ENCODE measurements around the gene GJE1.
"Not testable (repeated sequence)": the region's sequence is repeated elsewhere in the genome, so short reads cannot be mapped to it uniquely, and the experiment has no call there.

The GJE1 gene

DNA sequence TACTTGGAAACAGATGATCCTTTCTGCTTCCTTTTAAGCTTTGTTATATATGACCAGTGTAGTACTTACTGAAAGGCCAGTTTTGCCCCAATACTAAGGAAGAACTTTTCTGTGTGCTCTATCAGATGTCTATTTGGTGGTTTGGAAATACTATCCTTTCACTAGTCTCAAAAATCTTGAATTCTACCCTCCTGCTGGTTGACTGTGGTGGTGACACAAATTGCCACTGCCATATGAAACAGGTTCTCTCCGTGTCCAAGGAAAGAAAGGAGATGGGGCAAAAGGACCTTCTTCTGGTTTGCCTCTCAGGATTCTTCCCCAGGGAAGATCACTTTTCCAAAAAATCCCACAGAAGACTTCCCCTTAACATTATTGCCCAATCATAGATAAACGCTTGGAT is 6.2 kb downstream of the GJE1 start:
- H3K9me3 ChIP-seq (ENCODE audit: insufficient read depth, low read depth, low read length): no peaks in the 10 kb centered on the region
- no peak overlapping the region for H2AFZ ChIP-seq (ENCODE audit: low read length)
- no peak overlapping the region for H3K4me2 ChIP-seq (ENCODE audit: low read depth, low read length, poor library complexity, severe bottlenecking)
- no peak overlapping the region for H3K9ac ChIP-seq (ENCODE audit: low read depth, low read length, poor library complexity, severe bottlenecking)
- no peak overlapping the region for H3K4me3 ChIP-seq (ENCODE audit: low read length, poor library complexity, severe bottlenecking)
- peaks cover 18% of the 10 kb centered on the region for H3K27me3 ChIP-seq (ENCODE audit: insufficient read depth, low read length, poor library complexity, severe bottlenecking)
- TF ChIP-seq, protein P1, sequence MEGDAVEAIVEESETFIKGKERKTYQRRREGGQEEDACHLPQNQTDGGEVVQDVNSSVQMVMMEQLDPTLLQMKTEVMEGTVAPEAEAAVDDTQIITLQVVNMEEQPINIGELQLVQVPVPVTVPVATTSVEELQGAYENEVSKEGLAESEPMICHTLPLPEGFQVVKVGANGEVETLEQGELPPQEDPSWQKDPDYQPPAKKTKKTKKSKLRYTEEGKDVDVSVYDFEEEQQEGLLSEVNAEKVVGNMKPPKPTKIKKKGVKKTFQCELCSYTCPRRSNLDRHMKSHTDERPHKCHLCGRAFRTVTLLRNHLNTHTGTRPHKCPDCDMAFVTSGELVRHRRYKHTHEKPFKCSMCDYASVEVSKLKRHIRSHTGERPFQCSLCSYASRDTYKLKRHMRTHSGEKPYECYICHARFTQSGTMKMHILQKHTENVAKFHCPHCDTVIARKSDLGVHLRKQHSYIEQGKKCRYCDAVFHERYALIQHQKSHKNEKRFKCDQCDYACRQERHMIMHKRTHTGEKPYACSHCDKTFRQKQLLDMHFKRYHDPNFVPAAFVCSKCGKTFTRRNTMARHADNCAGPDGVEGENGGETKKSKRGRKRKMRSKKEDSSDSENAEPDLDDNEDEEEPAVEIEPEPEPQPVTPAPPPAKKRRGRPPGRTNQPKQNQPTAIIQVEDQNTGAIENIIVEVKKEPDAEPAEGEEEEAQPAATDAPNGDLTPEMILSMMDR (conservative IDR thresholded peaks at IDR 0.05; ENCODE audit: low read length): no peak
- TF ChIP-seq EZH2phosphoT487 (IDR thresholded peaks at IDR 0.05; ENCODE audit: borderline replicate concordance): no peak
- no peaks in the 10 kb centered on the region for H3K9me2 ChIP-seq (replicated peaks; ENCODE audit: low read depth, low read length)
- no peaks in the 10 kb centered on the region for H3F3A ChIP-seq (ENCODE audit: low read depth)
- H3K4me1 ChIP-seq (ENCODE audit: insufficient read depth, low read length, poor library complexity, severe bottlenecking): no peaks in the 10 kb centered on the region
- H3K79me2 ChIP-seq (ENCODE audit: insufficient read depth, low read length): no peaks in the 10 kb centered on the region
- no peaks in the 10 kb centered on the region for H3K36me3 ChIP-seq (ENCODE audit: insufficient read depth, low read length)
- H4K20me1 ChIP-seq (ENCODE audit: insufficient read depth, low read length, poor library complexity, severe bottlenecking): no peaks in the 10 kb centered on the region

DNA sequence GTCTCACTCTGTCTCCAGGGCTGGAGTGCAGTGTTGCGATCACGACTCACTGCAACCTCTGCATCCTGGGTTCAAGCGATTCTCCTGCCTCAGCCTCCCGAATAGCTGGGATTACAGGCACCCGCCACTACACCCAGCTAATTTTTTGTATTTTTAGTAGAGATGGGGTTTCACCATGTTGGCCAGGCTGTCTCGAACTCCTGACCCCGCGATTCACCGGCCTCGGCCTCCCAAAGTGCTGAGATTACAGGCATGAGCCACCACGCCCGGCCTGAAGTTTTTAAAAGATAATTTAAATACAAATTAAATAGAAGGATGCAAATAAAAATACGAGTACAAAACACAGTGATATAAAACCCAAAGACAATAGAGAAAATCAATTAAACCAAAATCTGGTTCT is 8.8 kb downstream of the GJE1 start:
- H2AFZ ChIP-seq (ENCODE audit: low read length); H3K9ac ChIP-seq (ENCODE audit: low read depth, low read length, poor library complexity, severe bottlenecking); H4K20me1 ChIP-seq (ENCODE audit: insufficient read depth, low read length, poor library complexity, severe bottlenecking); H3F3A ChIP-seq (ENCODE audit: low read depth); H3K4me2 ChIP-seq (ENCODE audit: low read depth, low read length, poor library complexity, severe bottlenecking); H3K4me3 ChIP-seq (ENCODE audit: low read length, poor library complexity, severe bottlenecking); H3K9me2 ChIP-seq (replicated peaks; ENCODE audit: low read depth, low read length); H3K36me3 ChIP-seq (ENCODE audit: insufficient read depth, low read length); H3K4me1 ChIP-seq (ENCODE audit: insufficient read depth, low read length, poor library complexity, severe bottlenecking); H3K79me2 ChIP-seq (ENCODE audit: insufficient read depth, low read length); H3K9me3 ChIP-seq (ENCODE audit: insufficient read depth, low read depth, low read length): not testable (repeated sequence)
- peaks cover 29% of the 10 kb centered on the region for H3K27me3 ChIP-seq (ENCODE audit: insufficient read depth, low read length, poor library complexity, severe bottlenecking)

DNA sequence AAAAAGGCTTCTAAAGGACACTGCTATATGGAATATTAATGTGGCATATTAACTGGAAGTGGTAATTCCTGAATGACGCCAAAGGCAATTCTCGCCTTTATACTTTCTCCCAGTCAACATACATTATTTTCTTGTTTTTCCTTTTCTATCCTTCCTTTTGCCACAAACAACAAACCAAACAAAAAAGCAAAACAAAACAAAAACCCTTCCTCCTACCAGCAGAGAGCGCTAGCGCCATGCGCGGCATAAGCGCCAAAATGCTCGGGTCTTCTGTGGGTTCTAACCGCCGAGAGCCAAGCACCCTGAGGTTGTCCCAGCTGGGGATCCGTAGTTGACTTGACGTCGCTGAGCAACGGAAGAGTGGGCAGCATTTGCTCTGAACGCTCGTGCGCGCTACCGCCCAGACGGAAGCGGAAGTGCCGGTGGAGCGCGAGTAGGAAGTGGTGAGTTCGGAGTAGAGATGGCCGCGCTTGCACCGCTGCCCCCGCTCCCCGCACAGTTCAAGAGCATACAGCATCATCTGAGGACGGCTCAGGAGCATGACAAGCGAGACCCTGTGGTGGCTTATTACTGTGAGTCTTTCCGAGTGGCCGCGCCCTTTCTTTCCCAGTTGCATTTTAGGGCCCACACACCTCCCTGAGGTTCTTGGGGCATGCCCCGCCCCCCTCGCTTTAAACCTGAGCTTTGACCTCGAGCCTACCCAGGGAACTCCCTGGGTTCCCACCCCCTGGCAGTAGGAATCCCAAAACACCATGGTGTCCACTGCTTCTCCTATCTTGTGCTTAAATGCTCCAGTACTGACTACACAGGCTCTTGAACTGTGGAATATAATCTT is 14.3 kb downstream of the GJE1 start, which contains the start of the genes NMBR and VTA1:
NMBR (minus strand) TSS at position 295 of the 835 bp plus-strand sequence. CDS start 58,464 bp downstream, outside the sequence.
VTA1 (plus strand) TSS at position 436 of the 835 bp plus-strand sequence; CDS start at position 461, 25 bp downstream.
- H3K4me1 ChIP-seq (ENCODE audit: insufficient read depth, low read length, poor library complexity, severe bottlenecking): peaks cover 38% of the 10 kb centered on the region
- no peak for TF ChIP-seq EZH2phosphoT487 (IDR thresholded peaks at IDR 0.05; ENCODE audit: borderline replicate concordance)
- TF ChIP-seq, protein P1 (conservative IDR thresholded peaks at IDR 0.05; ENCODE audit: low read length): peak; percentile 96
- H2AFZ ChIP-seq (ENCODE audit: low read length): peak within 1 kb of the TSS; percentile 91
- H3K4me3 ChIP-seq (ENCODE audit: low read length, poor library complexity, severe bottlenecking): peak within 1 kb of the TSS; percentile 87
- no peaks in the 10 kb centered on the region for H3K36me3 ChIP-seq (ENCODE audit: insufficient read depth, low read length)
- peak within 1 kb of the TSS; percentile 92 for H3K4me2 ChIP-seq (ENCODE audit: low read depth, low read length, poor library complexity, severe bottlenecking)
- H3K79me2 ChIP-seq (ENCODE audit: insufficient read depth, low read length): peaks cover 49% of the 10 kb centered on the region
- no peaks in the 10 kb centered on the region for H3K9me2 ChIP-seq (replicated peaks; ENCODE audit: low read depth, low read length)
- H3K27me3 ChIP-seq (ENCODE audit: insufficient read depth, low read length, poor library complexity, severe bottlenecking): peaks cover 13% of the 10 kb centered on the region
- H3F3A ChIP-seq (ENCODE audit: low read depth): no peaks in the 10 kb centered on the region
- peak within 1 kb of the TSS; percentile 85 for H3K9ac ChIP-seq (ENCODE audit: low read depth, low read length, poor library complexity, severe bottlenecking)
- peaks cover 42% of the 10 kb centered on the region for H4K20me1 ChIP-seq (ENCODE audit: insufficient read depth, low read length, poor library complexity, severe bottlenecking)
- H3K9me3 ChIP-seq (ENCODE audit: insufficient read depth, low read depth, low read length): no peaks in the 10 kb centered on the region
